Tibial artery (tissue), 4 donors: ENCODE data around the gene DLGAP1.
A peak's percentile ranks its signal among the peaks of the same experiment; 100 is the strongest.

Experiments
- DNase-seq, 2 donors: peaks; one replicate each; pipeline ENCODE4 v3.0.0-alpha.2; 2019
- H3K27ac ChIP-seq, 2 donors: fragments of 200-600 bp; sonication (generic) in 1 of 2; 1 replicate in 1 of 2; 2 replicates in 1 of 2; pipeline ENCODE4 v1.5.1; 2018 to 2019; ENCODE audit warnings: mild to moderate bottlenecking in 1 of 2
- H3K27me3 ChIP-seq, 2 donors: fragments of 200-600 bp; sonication (generic) in 1 of 2; one replicate each; pipeline versions ENCODE4 v1.5.1 to v1.6.0; 2016 to 2019
- H3K36me3 ChIP-seq, 3 donors: fragments of 200-600 bp; sonication (generic) in 2 of 3; one replicate each; pipeline ENCODE4 v1.5.1; 2016 to 2019; ENCODE audit warnings: mild to moderate bottlenecking in 2 of 3
- H3K4me1 ChIP-seq, 4 donors: fragments of 200-600 bp; sonication (generic) in 2 of 4; 1 replicate in 3 of 4; 2 replicates in 1 of 4; pipeline ENCODE4 v1.5.1; 2016 to 2019
- H3K4me3 ChIP-seq, 2 donors: fragments of 200-600 bp; sonication (generic) in 1 of 2; 1 replicate in 1 of 2; 2 replicates in 1 of 2; pipeline ENCODE4 v1.5.1; 2018 to 2019; ENCODE audit warnings: mild to moderate bottlenecking in 2 of 2
- H3K9me3 ChIP-seq, 3 donors: fragments of 200-600 bp; sonication (generic) in 1 of 3; one replicate each; pipeline ENCODE4 v1.5.1; 2016 to 2019
- intact Hi-C: fragments of 100-400 bp; cut with DNase I; formaldehyde crosslinking; loops from one replicate; pipeline ENCODE4 v1.15.0; 2023; ENCODE audit warnings: low total_unique reads
- TF ChIP-seq, protein P1 (sequence below), 2 experiments: fragments of 200-600 bp in 1 of 2; fragments of 450-650 bp in 1 of 2; IDR thresholded peaks; one replicate each; pipeline ENCODE4 v1.5.1; 2017 to 2019; ENCODE audit warnings: antibody characterized with exemption in 2 of 2, mild to moderate bottlenecking in 1 of 2, moderate library complexity in 1 of 2

Gene DLGAP1

GRCh38 chr18:3486512-3486911, 968.6 kb downstream of the DLGAP1 start:
- no peaks in the 10 kb centered on the region for H3K27me3 ChIP-seq
- no peaks in the 10 kb centered on the region for H3K9me3 ChIP-seq
- H3K36me3 ChIP-seq = no peaks in the 10 kb centered on the region
- DNase-seq = no peak
- no peak overlapping the region for H3K4me3 ChIP-seq
- no peaks in the 10 kb centered on the region for H3K4me1 ChIP-seq
- intact Hi-C loops = no loop called here
- TF ChIP-seq, protein P1, sequence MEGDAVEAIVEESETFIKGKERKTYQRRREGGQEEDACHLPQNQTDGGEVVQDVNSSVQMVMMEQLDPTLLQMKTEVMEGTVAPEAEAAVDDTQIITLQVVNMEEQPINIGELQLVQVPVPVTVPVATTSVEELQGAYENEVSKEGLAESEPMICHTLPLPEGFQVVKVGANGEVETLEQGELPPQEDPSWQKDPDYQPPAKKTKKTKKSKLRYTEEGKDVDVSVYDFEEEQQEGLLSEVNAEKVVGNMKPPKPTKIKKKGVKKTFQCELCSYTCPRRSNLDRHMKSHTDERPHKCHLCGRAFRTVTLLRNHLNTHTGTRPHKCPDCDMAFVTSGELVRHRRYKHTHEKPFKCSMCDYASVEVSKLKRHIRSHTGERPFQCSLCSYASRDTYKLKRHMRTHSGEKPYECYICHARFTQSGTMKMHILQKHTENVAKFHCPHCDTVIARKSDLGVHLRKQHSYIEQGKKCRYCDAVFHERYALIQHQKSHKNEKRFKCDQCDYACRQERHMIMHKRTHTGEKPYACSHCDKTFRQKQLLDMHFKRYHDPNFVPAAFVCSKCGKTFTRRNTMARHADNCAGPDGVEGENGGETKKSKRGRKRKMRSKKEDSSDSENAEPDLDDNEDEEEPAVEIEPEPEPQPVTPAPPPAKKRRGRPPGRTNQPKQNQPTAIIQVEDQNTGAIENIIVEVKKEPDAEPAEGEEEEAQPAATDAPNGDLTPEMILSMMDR (IDR thresholded peaks at IDR 0.05) = no peak
- no peak overlapping the region for H3K27ac ChIP-seq

- H3K36me3 ChIP-seq = no peaks in the 10 kb centered on the region
- H3K4me1 ChIP-seq = no peaks in the 10 kb centered on the region
- no peak for DNase-seq
- H3K4me3 ChIP-seq = no peak overlapping the region
- H3K9me3 ChIP-seq = no peaks in the 10 kb centered on the region
- H3K27ac ChIP-seq = no peak overlapping the region
- H3K27me3 ChIP-seq = no peaks in the 10 kb centered on the region
- intact Hi-C loops = no loop called here
- TF ChIP-seq, protein P1 (IDR thresholded peaks at IDR 0.05) = no peak
These were observed 969.7 kb downstream of the DLGAP1 start for GRCh38 chr18:3485153-3486149.

DNA sequence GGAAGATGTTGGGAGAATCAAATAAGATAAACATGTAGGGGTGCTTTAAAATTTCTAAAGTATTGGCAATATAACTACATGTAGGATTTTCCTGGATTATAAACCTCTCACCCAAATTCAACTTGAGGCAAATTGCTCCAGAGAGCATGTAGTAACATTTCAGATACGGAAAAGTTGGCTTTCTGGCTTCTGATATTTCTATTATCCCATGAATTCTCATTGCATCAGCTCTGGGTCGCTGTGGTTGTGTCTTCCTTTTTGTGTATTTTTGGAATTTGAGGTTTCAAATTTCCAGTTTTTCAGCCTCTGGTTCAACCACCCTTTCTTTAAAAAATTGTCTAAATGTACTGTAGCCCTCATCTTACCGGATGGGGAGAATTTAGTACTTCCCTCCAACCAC, 972.8 kb downstream of the DLGAP1 start:
- Histone ChIP-seq H3K9me3 (no peaks in the 10 kb centered on the region), H3K27me3 (no peaks in the 10 kb centered on the region), H3K36me3 (no peaks in the 10 kb centered on the region), H3K4me1 (no peaks in the 10 kb centered on the region), H3K27ac (no peak overlapping the region), H3K4me3 (no peak overlapping the region)
- TF ChIP-seq, protein P1 (IDR thresholded peaks at IDR 0.05) = no peak
- DNase-seq = no peak
- intact Hi-C loops = no loop called here

- no peak for DNase-seq
- TF ChIP-seq, protein P1 (IDR thresholded peaks at IDR 0.05) = peak; percentile 25 to 36
- no peaks in the 10 kb centered on the region for H3K36me3 ChIP-seq
- intact Hi-C loops = no loop called here
- H3K4me1 ChIP-seq = no peaks in the 10 kb centered on the region
- no peaks in the 10 kb centered on the region for H3K9me3 ChIP-seq
- H3K27ac ChIP-seq = no peak overlapping the region
- no peak overlapping the region for H3K4me3 ChIP-seq
- H3K27me3 ChIP-seq = no peaks in the 10 kb centered on the region
These were observed 973.4 kb downstream of the DLGAP1 start for GRCh38 chr18:3481696-3482210.

DNA sequence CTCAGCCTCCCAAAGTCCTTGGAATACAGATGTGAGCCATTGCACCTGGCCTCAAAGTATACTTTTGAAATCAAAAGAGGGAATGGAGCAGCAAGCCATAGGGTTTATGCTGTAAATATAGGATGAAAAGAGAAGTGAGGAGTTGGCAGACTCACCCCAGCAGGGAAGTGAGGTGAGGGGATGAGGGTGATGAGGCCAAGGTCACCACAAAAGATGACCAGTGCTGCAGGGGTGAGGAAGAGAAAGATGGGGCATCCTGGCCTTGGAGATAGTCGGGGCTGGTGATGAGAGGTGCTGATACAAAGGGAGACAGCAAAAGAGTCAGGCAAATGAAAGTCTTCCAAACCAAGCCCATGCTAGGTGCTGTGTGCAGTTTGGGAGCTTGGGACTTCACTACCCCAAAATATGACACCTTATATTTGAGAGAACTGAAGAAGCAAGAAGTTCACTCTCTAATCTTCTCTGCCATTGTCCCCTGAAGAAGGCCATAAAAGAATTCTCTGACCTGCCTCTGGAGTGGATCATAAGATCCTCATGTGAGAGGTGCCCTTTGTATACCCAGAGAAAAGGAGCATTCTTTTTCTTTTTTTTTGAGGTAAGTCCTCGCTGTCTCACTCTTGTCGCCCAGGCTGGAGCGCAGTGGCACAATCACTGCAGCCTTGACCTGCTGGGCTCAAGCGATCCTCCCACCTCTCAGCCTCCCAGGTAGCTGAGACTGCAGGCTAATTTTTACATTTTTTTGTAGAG, 974.1 kb downstream of the DLGAP1 start:
- H3K9me3 ChIP-seq = no peaks in the 10 kb centered on the region
- H3K4me1 ChIP-seq = no peaks in the 10 kb centered on the region
- H3K27ac ChIP-seq = no peak overlapping the region
- H3K4me3 ChIP-seq = no peak overlapping the region
- TF ChIP-seq, protein P1 (IDR thresholded peaks at IDR 0.05) = no peak
- DNase-seq = no peak
- H3K27me3 ChIP-seq = no peaks in the 10 kb centered on the region
- H3K36me3 ChIP-seq = no peaks in the 10 kb centered on the region
- intact Hi-C loops = no loop called here
